Fibroblast of skin of left biceps (primary cell): ENCODE data around the gene PTGES3.

ENCODE experiments used
- DNase-seq, 2 experiments: peaks; one replicate each; pipeline ENCODE4 v3.0.0-alpha.2; 2013; ENCODE audit warnings: low read depth in 2 of 2

PTGES3 gene

DNA sequence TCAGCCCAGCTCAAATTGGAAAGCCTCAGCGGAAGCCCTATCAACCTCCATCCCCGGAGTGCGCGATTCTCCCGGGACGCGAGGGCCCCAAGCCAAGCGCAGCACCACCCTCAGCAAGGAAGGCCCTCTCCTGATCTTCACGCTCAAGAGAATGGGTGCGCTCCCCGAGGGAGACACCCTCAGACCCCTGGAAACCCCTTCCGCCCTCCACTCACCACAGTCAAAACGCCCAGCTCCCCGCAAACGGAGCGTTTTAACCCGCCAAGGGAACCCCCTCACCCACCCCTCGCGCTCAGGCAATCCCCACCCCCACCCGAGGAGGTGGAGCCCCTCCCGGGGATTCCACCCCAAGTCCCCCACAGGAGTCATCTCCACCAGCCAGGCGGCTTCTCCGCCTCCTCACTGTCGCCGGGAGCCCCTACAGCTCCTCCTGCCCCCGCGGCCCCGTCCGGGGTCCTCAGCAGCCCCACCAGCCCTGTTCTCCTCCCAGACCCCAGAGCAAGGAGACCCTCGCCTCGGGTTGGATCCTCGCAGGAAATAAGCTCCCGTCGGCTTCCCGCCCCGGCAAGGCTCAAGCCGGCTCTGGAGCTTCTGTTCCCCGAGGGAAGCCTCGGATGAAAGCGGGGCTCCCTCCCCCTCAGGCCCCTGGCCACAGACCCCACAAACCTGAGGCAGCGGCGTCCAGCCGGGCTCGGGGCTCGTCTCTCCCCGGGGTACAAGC is 58.5 kb downstream of the PTGES3 start:
- DNase-seq: no peak

DNA sequence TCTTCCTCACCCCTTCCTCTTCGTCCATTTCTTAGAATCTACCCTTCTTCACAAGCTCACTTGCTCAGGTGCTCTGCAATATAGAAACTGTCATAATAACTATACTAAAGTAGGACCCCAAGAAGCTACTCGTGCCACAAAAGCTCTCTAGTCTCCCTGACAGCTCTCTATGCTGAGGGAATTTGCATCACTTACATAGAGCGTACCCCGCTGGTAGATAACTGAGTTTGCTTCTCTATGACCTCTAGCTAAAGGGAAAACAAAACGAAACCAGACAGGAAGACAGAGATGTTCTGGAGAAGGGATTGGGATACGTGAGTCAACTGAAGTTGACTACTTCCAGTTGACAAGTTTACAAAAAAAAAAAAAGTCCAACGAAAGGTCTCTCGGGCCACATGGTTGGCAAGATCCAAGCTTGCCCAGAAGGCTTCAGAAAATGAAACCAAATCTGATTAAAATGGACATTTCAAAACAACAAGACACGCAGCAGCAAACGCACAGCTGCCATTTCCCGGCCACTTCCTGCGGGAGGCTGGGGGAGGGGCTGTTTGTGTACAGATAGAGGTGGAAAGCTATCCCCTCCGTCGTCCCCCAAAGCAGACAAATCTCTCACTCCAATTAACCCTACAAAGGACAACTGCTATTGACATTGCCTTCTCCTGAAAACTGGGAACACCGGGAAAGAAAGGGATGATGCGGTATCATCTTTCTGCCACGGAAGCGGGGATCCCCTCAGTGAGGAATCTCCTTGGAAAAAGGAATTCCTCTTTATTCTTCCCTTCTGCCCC is 59.2 kb downstream of the PTGES3 start:
- no peak for DNase-seq

DNA sequence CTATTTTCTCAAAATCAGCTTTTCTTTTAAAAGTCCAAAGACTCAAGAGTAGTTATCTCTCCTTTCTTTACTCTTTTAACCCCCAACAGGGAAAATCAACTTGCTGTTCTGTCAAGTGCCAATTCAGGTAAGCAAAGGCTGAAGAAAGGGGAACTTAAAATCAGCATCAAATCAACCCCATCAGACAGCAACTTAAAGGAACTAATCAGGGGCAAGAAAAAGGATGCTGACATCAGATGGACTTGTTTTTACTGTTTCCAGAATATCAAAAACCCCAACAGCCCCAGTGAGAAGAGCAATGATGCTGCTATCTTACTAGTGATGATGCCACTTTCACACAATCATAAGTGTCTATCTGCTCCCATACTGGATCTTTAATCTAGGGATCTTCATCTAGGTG is 61.4 kb downstream of the PTGES3 start:
- DNase-seq: no peak

DNA sequence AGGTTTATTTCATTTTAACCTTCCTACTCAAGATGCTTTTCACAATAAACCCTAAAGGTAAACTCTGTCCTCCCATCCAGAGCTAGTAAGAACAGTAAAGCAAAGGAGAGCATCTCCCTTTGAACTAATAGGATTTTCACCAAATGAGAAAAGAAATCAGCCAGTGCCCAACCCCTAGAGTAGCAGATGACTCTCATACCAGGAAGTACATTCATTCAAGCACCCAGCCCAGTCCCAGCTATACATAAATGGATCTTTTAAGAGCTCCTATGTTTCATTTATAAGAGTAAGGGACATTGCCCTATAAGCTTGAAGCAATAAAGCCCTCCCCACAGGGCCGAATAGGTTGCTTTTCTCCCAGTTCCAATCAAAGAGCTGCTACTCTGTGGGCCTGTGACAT is 65.5 kb downstream of the PTGES3 start:
- DNase-seq: no peak

DNA sequence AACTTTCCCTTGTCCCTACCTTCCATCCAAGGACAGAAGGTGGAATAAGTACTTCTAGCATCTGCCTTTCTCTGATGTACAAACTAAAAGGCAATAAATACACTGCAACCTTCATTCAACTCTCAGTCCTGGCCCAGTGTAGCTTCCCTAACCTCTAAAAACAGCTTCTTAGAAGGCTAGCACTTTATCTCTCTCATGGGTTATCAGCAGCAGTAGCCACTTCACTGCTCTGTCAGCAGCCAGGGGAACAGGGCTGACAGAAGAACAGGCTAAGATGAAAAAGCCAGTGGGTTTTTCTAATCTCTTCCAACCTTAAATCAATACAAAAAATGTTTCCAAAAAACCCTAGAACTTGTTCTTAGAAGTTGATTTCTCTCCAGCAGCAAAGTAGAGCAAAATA is 71.2 kb downstream of the PTGES3 start:
- DNase-seq: no peak

DNA sequence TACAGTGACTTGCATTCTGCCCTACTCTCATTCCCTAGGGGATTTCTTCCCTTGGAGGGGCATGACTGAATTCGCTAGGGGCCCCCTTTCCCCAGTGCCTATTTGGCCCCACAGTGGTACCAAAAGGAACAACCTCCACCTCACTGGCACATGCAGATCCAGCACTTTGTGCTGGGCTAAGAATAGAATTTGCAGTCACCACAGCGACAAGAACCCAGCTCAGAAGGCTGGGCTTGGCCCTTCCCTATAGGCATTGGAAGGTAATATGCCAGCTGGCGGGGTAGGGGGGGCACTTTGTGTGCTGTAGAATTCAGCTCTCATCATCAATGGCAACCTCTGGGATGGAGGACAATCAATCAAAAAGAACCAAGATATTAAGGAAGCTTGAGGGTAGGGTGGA is 71.8 kb downstream of the PTGES3 start:
- DNase-seq: no peak

DNA sequence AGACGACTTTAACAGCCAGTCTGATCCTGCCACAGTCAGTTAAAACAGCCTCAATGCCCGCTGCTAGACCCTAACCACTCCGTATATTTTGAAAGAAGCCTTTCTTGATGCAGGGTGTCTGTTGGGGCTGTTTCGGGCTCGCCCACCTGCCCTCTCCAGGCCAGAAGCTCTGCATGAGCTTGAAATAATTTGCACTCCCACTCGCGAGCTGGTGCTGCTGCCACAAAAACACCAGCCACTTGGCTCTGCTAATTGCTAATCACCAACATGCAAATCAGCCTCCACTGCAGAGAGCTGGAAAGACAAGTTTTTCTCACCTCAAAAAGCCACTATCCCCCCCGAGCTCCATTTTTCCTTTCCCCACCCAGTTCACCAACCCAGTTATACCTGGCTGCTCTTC is 73.5 kb downstream of the PTGES3 start:
- DNase-seq: no peak
